HepG2 (cell line): ENCODE measurements around the gene ADGRD1. TPM values are rescaled to one million over a fixed set of nuclear protein-coding genes. Genes with fewer than 3 reads are reported as not detected.

ENCODE experiments used
- AHR ChIP-seq: IDR thresholded peaks from 2 replicates; pipeline ENCODE4 v1.6.1; 2018; ENCODE audit warnings: missing genetic modification reagents, missing compliant biosample characterization
- ARID5B ChIP-seq: IDR thresholded peaks from 2 replicates; pipeline ENCODE4 v1.4.0; 2020; ENCODE audit warnings: mild to moderate bottlenecking, missing genetic modification reagents
- GFI1 ChIP-seq: sonication (generic); formaldehyde crosslinking; IDR thresholded peaks from 2 replicates; pipeline ENCODE4 v1.5.0; 2020; ENCODE audit warnings: missing genetic modification reagents, mild to moderate bottlenecking, borderline replicate concordance
- MLXIP ChIP-seq: sonication (generic); formaldehyde crosslinking; IDR thresholded peaks from 2 replicates; pipeline ENCODE4 v1.9.0; 2021; ENCODE audit warnings: missing genetic modification reagents, borderline replicate concordance
- NCOA2 ChIP-seq: sonication (generic); formaldehyde crosslinking; IDR thresholded peaks from 2 replicates; pipeline ENCODE4 v1.8.0; 2022; ENCODE audit warnings: inconsistent platforms
- YY1 ChIP-seq: IDR thresholded peaks from 2 replicates; pipeline ENCODE4 v1.6.1; 2011; ENCODE audit warnings: low read length, low read depth, moderate library complexity, mild to moderate bottlenecking; ENCODE audit not compliant: insufficient read depth, insufficient replicate concordance
- ZNF24 ChIP-seq: fragments of 450-650 bp; IDR thresholded peaks from 2 replicates; pipeline ENCODE4 v1.6.1; 2017; ENCODE audit warnings: antibody characterized with exemption, mild to moderate bottlenecking
- ZNF260 ChIP-seq: sonication (generic); formaldehyde crosslinking; IDR thresholded peaks from 2 replicates; pipeline ENCODE4 v1.4.0; 2020; ENCODE audit warnings: missing genetic modification reagents, low read depth, mild to moderate bottlenecking, borderline replicate concordance
- ZNF773 ChIP-seq: sonication (generic); formaldehyde crosslinking; IDR thresholded peaks from 2 replicates; pipeline ENCODE4 v1.4.0; 2020; ENCODE audit warnings: missing genetic modification reagents, borderline replicate concordance
- ZSCAN25 ChIP-seq: sonication (generic); formaldehyde crosslinking; IDR thresholded peaks from 2 replicates; pipeline ENCODE4 v1.8.0; 2022; ENCODE audit warnings: mild to moderate bottlenecking, missing genetic modification reagents
- polyA plus RNA-seq, 8 experiments: library from polyadenylated mRNA; depleted of rRNA in 3 of 8; stranded (reverse) in 7 of 8; unstranded in 1 of 8; fragments of >200 nt; fragmentation: Illumina TruSeq in 4 of 8; extraction: Trizol in 4 of 8; gene quantifications; 2 replicates each; pipeline versions ENCODE4 v1.2.1 to v1.2.3, GENCODE V29; 2011 to 2016; ENCODE audit warnings: low read depth in 4 of 8, missing spikeins in 1 of 8, mixed read lengths in 1 of 8; ENCODE audit not compliant: insufficient read depth in 1 of 8
- total RNA-seq, 5 experiments: library from RNA; depleted of rRNA; stranded (reverse); fragments of >200 nt; fragmentation: Illumina TruSeq; extraction: Trizol; gene quantifications; 2 replicates each; pipeline ENCODE4 v1.2.3, GENCODE V29; 2016; ENCODE audit warnings: low read depth in 1 of 5
- TF ChIP-seq, protein P1 (sequence below), 2 experiments: IDR thresholded peaks; 2 replicates each; pipeline ENCODE4 v1.6.1; 2011 to 2012; ENCODE audit warnings: low read length in 2 of 2, borderline replicate concordance in 1 of 2, low read depth in 1 of 2, mild to moderate bottlenecking in 1 of 2, moderate library complexity in 1 of 2
- TF ChIP-seq, protein P2 (sequence below): sonication (generic); formaldehyde crosslinking; IDR thresholded peaks from 2 replicates; pipeline ENCODE4 v1.4.0; 2020; ENCODE audit warnings: mild to moderate bottlenecking, missing genetic modification reagents, borderline replicate concordance

ADGRD1 gene
- total and polyA plus RNA-seq, 2 of the 13 experiments (the other 11 are each of a cell fraction or from before 2014, with no cell fraction given), result 0.46 to 12.4 TPM

- no peak for TF ChIP-seq YY1
- no peak for TF ChIP-seq AHR (CRISPR knock-in tag)
- 0 out of 2 replicates have a peak, but pooled peaks have one; percentile 67 for TF ChIP-seq ZSCAN25 (CRISPR knock-in tag)
- TF ChIP-seq GFI1, result peak; percentile 82; the same call in 1 of the 2 replicates
- TF ChIP-seq ZNF260 (CRISPR knock-in tag), result no peak
- TF ChIP-seq, protein P1, sequence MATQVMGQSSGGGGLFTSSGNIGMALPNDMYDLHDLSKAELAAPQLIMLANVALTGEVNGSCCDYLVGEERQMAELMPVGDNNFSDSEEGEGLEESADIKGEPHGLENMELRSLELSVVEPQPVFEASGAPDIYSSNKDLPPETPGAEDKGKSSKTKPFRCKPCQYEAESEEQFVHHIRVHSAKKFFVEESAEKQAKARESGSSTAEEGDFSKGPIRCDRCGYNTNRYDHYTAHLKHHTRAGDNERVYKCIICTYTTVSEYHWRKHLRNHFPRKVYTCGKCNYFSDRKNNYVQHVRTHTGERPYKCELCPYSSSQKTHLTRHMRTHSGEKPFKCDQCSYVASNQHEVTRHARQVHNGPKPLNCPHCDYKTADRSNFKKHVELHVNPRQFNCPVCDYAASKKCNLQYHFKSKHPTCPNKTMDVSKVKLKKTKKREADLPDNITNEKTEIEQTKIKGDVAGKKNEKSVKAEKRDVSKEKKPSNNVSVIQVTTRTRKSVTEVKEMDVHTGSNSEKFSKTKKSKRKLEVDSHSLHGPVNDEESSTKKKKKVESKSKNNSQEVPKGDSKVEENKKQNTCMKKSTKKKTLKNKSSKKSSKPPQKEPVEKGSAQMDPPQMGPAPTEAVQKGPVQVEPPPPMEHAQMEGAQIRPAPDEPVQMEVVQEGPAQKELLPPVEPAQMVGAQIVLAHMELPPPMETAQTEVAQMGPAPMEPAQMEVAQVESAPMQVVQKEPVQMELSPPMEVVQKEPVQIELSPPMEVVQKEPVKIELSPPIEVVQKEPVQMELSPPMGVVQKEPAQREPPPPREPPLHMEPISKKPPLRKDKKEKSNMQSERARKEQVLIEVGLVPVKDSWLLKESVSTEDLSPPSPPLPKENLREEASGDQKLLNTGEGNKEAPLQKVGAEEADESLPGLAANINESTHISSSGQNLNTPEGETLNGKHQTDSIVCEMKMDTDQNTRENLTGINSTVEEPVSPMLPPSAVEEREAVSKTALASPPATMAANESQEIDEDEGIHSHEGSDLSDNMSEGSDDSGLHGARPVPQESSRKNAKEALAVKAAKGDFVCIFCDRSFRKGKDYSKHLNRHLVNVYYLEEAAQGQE (IDR thresholded peaks at IDR 0.05; ENCODE audit: borderline replicate concordance in 1 of 2, low read depth in 1 of 2, low read length in 2 of 2), result no peak
- peak; percentile 75 for TF ChIP-seq ARID5B
- TF ChIP-seq, protein P2, sequence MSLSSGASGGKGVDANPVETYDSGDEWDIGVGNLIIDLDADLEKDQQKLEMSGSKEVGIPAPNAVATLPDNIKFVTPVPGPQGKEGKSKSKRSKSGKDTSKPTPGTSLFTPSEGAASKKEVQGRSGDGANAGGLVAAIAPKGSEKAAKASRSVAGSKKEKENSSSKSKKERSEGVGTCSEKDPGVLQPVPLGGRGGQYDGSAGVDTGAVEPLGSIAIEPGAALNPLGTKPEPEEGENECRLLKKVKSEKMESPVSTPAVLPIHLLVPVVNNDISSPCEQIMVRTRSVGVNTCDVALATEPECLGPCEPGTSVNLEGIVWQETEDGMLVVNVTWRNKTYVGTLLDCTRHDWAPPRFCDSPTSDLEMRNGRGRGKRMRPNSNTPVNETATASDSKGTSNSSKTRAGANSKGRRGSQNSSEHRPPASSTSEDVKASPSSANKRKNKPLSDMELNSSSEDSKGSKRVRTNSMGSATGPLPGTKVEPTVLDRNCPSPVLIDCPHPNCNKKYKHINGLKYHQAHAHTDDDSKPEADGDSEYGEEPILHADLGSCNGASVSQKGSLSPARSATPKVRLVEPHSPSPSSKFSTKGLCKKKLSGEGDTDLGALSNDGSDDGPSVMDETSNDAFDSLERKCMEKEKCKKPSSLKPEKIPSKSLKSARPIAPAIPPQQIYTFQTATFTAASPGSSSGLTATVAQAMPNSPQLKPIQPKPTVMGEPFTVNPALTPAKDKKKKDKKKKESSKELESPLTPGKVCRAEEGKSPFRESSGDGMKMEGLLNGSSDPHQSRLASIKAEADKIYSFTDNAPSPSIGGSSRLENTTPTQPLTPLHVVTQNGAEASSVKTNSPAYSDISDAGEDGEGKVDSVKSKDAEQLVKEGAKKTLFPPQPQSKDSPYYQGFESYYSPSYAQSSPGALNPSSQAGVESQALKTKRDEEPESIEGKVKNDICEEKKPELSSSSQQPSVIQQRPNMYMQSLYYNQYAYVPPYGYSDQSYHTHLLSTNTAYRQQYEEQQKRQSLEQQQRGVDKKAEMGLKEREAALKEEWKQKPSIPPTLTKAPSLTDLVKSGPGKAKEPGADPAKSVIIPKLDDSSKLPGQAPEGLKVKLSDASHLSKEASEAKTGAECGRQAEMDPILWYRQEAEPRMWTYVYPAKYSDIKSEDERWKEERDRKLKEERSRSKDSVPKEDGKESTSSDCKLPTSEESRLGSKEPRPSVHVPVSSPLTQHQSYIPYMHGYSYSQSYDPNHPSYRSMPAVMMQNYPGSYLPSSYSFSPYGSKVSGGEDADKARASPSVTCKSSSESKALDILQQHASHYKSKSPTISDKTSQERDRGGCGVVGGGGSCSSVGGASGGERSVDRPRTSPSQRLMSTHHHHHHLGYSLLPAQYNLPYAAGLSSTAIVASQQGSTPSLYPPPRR (CRISPR knock-in tag), result peak; percentile 78; the same call in 1 of the 2 replicates
- TF ChIP-seq ZNF24, result no peak
- no peak for TF ChIP-seq ZNF773
- TF ChIP-seq MLXIP (CRISPR knock-in tag), result no peak
- peak; percentile 33; the same call in 1 of the 2 replicates for TF ChIP-seq NCOA2 (CRISPR knock-in tag)
Observed at GRCh38 chr12:130983328-130984017, 29.8 kb downstream of the ADGRD1 start (continued).
